ENCODE measurements around the gene RUFY2.

Gene RUFY2

GRCh38 chr10:68364101-68364886 is 42.8 kb downstream of the RUFY2 start:
- no peak for DNase-seq (ENCODE audit: low read depth)

DNA sequence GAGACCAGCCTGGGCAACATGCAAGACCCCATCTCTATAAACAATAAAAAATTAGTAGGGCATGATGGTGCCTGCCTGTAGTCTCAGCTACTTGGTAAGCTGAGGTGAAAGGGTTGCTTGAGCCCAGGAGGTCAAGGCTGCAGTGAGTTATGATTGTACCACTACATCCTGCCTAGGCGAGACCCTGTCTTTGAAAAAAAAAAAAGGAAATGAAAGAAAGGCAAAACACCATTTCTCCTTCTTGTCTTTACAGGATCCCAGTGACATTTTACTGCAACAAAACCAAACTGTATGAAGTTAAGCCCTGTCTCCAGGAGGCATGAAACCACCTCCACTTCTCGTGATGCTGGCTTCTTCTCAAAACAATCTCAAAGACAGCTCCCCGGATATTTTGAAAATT is 44.5 kb downstream of the RUFY2 start:
- no peak for DNase-seq (ENCODE audit: low read depth)

GRCh38 chr10:68359189-68359588 is 47.9 kb downstream of the RUFY2 start:
- no peak for DNase-seq (ENCODE audit: low read depth)

GRCh38 chr10:68353537-68353936 is 53.5 kb downstream of the RUFY2 start:
- DNase-seq (ENCODE audit: low read depth) = no peak

DNA sequence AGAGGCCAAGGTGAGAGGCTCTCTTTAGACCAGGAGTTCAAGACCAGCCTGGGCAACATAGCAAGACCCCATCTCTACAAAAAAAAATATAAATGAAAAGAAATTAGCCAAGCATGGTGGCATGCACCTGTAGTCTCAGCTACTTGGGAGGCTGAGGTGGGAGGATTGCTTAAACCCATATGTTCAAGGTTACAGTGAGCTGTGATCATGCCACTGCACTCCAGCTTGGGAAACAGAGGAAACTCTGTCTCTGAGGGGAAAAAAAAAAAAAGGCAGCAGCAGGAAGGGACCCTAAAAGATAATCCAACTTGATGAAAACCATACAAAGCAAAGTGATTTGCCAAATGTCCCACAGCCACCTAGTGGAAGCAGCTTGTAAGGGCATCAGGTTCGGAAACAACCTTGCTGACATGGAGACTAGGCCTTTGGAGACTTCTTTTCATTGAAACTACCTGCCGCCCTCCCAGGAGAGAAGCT is 58.8 kb downstream of the RUFY2 start:
- peak; percentile 74 for DNase-seq (ENCODE audit: low read depth)

DNA sequence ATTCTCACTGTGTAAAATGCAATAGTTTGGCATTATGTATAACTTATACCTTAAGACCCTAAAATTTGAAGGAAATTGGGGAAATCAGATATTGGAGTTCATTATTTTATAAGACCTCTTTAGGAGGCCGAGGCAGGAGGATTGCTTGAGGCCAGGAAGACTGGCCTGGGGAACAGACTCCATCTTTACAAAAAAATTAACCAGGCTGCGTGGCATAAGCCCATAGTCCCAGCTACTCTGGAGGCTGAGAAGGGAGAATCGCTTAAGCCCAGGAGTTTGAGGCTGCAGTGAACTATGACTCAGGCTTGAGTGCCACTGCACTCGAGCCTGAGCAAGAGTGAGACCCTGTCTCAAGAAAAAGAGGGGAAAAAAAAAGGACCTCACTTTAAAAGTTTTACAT is 60.3 kb downstream of the RUFY2 start:
- DNase-seq (ENCODE audit: low read depth) = no peak

DNA sequence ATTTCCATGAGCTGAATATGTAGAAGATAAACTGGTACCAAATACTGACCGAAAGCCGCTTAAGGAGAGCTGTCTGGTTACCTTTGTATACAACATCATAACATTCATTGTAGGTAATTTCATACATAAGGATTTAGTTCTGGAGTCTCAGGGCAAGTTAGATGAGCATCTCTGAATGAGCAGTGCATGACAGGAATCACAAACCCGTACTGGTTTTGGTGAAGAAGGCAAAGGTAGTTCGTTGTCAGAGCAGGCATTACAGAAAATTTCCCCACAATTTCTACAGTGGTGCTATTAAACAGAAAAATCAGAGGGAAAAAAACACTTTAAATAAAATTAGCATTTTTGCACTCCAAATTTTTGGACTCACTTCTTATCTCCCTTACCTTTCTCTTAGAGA is 61.5 kb downstream of the RUFY2 start:
- DNase-seq (ENCODE audit: low read depth) = no peak

GRCh38 chr10:68342909-68343516 is 64.1 kb downstream of the RUFY2 start:
- DNase-seq (ENCODE audit: low read depth) = no peak

- no peak for DNase-seq (ENCODE audit: low read depth)
Measured at GRCh38 chr10:68340358-68341080, 66.6 kb downstream of the RUFY2 start.

- DNase-seq (ENCODE audit: low read depth) = no peak
Measured at GRCh38 chr10:68336754-68337351, 70.2 kb downstream of the RUFY2 start.

- DNase-seq (ENCODE audit: low read depth) = no peak
Measured at GRCh38 chr10:68334672-68335467, 72.2 kb downstream of the RUFY2 start.

DNA sequence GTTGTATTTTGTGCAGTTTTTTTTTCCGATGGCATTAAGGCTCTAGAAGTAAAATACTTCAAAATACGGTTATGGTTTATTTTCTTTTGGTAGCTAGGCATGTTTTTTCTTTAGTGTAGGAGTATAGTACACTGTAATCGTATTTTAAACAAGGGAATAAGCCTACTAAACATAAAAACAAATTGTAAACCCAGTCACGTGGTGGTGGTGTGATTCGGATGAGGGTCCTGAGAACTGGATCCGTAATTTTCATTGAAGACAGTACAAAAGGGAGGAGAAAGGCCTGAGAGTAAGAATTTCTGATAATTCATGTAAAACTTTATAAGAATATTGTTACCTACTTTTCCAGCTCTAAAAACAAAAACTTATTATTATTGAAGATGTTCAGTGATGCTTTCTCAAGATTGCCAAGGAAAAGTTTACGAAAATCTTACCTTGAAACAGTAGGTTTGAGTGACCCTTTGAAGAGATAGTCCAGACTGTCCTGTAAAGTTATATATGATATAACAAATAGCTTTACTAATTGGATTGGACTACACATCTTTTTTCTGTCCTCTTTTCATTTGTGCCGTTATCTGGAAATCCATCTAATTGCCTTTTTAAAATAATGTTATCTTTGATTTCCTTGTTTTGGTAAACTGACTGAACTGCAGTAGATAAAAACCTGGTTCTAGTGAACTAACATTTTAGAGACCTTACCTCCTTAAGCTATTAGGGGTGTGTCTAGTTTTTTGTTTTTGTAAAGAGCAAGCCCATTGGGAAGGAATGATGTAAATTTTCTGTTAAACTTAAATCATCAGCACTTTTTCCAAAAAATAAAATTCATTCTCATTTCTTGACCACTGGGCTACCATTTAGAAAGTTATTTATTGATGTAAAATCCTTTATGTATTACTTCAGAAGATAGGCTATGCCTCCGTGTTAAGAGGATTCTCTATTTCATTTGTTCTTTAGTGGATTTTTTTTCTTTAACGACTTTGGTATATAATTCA is 73.3 kb downstream of the RUFY2 start:
- no peak for DNase-seq (ENCODE audit: low read depth)

DNA sequence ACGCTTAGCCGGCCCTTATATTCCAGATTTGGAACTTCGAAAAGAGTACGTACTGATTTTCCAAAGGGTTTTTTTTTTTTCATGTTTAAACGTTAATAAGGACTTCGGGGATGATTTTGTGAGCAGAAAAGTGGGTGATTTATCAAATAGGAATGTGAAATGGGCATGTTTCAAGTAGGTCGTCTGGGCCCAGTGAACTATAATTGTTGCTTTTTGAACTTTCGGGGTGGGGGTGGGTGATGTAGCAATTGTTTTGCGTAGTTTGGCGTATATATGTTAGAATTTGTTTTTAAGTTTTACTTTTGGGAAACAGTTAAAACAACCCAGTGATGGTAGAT is 74.0 kb downstream of the RUFY2 start:
- peak; percentile 67 for DNase-seq (ENCODE audit: low read depth)

- peak; percentile 72 for DNase-seq (ENCODE audit: low read depth)
Measured at GRCh38 chr10:68332259-68333057, 74.6 kb downstream of the RUFY2 start, which contains the start of gene PBLD. Gene PBLD, minus strand, starts transcription at chr10:68332928. Its CDS starts 26,084 bp downstream, at chr10:68306844.

GRCh38 chr10:68331455-68332258 is 75.4 kb downstream of the RUFY2 start, which contains the start of gene HNRNPH3:
Gene HNRNPH3, plus strand, starts transcription at chr10:68332064. Its CDS starts 5,158 bp downstream, at chr10:68337222.
- DNase-seq (ENCODE audit: low read depth) = peak; percentile 95

DNA sequence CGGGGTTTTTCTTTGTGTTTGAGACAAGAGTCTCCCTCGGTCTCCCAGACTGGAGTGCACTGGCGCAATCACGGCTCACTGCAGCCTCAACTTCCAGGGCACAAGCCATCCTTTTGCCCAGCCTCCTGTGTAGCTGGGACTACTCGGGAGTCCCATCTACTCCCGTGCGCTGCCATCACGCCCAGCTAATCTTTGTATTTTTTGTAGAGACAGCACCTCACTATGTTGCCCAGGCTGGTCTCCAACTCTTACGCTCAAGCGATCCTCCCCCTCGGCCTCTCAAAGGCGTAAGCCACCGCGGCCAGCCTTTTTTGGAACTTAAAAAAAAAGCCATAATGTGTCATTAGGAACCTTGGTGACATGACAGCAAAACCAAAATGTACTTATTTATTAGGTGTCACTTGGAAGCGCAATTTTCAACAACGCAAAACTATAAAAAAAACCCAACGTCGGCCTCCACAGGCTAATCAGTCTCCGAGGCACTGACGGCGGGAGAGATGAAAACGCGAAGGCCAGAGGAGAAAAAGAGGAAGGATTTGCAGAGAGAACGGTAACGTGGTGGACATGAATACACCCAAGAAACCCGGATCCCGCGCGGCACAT is 76.1 kb downstream of the RUFY2 start:
- no peak for DNase-seq (ENCODE audit: low read depth)

- no peak for DNase-seq (ENCODE audit: low read depth)
Measured at GRCh38 chr10:68329506-68329861, 77.6 kb downstream of the RUFY2 start.
